Uterus (tissue), 4 donors: ENCODE measurements around the gene FXYD6. TPM values are rescaled to one million over a fixed set of nuclear protein-coding genes. Genes with fewer than 3 reads are reported as not detected.

ENCODE experiments used
- DNase-seq, 2 donors: peaks; one replicate each; pipeline ENCODE4 v3.0.0-alpha.2; 2019 to 2020
- H3K27ac ChIP-seq, 2 donors: fragments of 200-600 bp; sonication (generic); 1 replicate in 1 of 2; 2 replicates in 1 of 2; pipeline ENCODE4 v1.5.1; 2016 to 2018
- H3K27me3 ChIP-seq, 2 donors: fragments of 200-600 bp; sonication (generic); one replicate each; pipeline ENCODE4 v1.5.1; 2018 to 2019; ENCODE audit warnings: control low read depth in 1 of 2
- H3K36me3 ChIP-seq, 2 donors: fragments of 200-600 bp; sonication (generic); one replicate each; pipeline ENCODE4 v1.5.1; 2019; ENCODE audit warnings: control low read depth in 1 of 2
- H3K4me1 ChIP-seq, 2 donors: fragments of 200-600 bp; sonication (generic); one replicate each; pipeline ENCODE4 v1.5.1; 2018 to 2019; ENCODE audit warnings: control low read depth in 1 of 2
- H3K4me3 ChIP-seq, 2 donors: fragments of 200-600 bp; sonication (generic); 1 replicate in 1 of 2; 2 replicates in 1 of 2; pipeline ENCODE4 v1.5.1; 2018 to 2019; ENCODE audit warnings: mild to moderate bottlenecking in 1 of 2
- H3K9me3 ChIP-seq, 2 donors: fragments of 200-600 bp; sonication (generic); one replicate each; pipeline ENCODE4 v1.5.1; 2019; ENCODE audit warnings: control low read depth in 1 of 2
- POLR2A ChIP-seq, 2 donors: fragments of 450-650 bp; IDR thresholded peaks; one replicate each; pipeline ENCODE4 v1.6.1; 2016; ENCODE audit warnings: antibody characterized with exemption in 2 of 2, mild to moderate bottlenecking in 1 of 2, moderate library complexity in 1 of 2
- intact Hi-C: fragments of 100-400 bp; cut with DNase I; formaldehyde crosslinking; loops from one replicate; pipeline ENCODE4 v1.15.1; 2023; ENCODE audit warnings: low total_unique reads
- total RNA-seq, 4 donors: library from RNA; depleted of rRNA in 3 of 4; stranded (reverse); fragments of >200 nt in 3 of 4; gene quantifications; one replicate each; pipeline versions ENCODE4 v1.1.0 to v1.2.4, GENCODE V29; 2014 to 2023
- TF ChIP-seq, protein P1 (sequence below), 4 experiments: fragments of 200-600 bp in 2 of 4; fragments of 450-650 bp in 2 of 4; sonication (generic) in 2 of 4; IDR thresholded peaks; one replicate each; pipeline ENCODE4 v1.5.1; 2016 to 2019; ENCODE audit warnings: antibody characterized with exemption in 4 of 4, mild to moderate bottlenecking in 2 of 4, moderate library complexity in 1 of 4
- donor health status: DM: yes; HTN: yes; CAD: no.

FXYD6 gene
- total RNA-seq, 4 donors from 2014 or later: 85.3 to 307 (median 192) TPM

DNA sequence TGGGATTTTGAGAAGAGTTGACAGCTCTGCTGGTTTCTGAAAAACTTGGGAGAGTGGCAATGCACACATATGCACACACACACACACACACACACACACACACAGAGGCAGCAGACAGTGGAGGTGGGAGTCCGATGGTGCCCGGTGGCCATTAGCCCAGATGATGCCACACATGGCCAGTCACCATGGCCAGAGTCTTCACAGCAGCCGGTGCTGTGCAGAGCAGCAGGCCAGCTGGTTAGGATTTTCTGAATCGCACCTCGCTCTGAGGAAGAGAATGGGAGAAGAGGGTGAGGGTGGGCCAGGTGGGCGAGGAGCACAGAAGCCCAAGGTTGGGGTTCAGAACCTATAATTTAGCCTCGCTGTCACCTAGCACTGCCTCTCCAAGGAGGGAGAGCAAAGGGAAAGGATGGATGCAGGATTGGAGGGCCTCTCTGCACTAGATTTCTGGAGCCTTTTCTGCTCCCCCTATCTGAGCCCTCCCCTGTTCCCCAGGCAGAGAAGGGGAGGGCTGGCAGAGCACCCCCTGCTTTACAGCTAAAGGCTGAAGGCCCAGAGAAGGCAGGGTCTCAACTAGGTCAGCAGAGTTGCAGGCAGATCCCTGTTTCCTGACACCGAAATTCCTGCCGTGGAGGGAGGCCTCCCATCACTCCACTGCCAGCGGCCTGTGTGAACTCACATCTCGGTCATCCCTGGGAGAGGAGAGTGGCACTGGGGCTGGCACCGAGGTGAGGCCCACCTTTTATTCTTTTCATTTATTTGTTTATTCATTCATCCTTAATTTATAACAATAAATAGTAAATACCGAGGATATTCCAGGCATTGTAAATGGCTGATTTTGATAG, 25.8 kb upstream of the FXYD6 start:
- Histone ChIP-seq H3K36me3 (no peaks in the 10 kb centered on the region), H3K9me3 (no peaks in the 10 kb centered on the region), H3K27ac (no peak overlapping the region), H3K27me3 (no peaks in the 10 kb centered on the region), H3K4me3 (no peak overlapping the region), H3K4me1 (no peaks in the 10 kb centered on the region)
- DNase-seq: peak; percentile 7 to 8
- intact Hi-C loops: no loop called here
- TF ChIP-seq, protein P1, sequence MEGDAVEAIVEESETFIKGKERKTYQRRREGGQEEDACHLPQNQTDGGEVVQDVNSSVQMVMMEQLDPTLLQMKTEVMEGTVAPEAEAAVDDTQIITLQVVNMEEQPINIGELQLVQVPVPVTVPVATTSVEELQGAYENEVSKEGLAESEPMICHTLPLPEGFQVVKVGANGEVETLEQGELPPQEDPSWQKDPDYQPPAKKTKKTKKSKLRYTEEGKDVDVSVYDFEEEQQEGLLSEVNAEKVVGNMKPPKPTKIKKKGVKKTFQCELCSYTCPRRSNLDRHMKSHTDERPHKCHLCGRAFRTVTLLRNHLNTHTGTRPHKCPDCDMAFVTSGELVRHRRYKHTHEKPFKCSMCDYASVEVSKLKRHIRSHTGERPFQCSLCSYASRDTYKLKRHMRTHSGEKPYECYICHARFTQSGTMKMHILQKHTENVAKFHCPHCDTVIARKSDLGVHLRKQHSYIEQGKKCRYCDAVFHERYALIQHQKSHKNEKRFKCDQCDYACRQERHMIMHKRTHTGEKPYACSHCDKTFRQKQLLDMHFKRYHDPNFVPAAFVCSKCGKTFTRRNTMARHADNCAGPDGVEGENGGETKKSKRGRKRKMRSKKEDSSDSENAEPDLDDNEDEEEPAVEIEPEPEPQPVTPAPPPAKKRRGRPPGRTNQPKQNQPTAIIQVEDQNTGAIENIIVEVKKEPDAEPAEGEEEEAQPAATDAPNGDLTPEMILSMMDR (IDR thresholded peaks at IDR 0.05): no peak
- no peak for TF ChIP-seq POLR2A (IDR thresholded peaks at IDR 0.05)

GRCh38 chr11:117901601-117902000, 25.1 kb upstream of the FXYD6 start:
- no peaks in the 10 kb centered on the region for H3K4me1 ChIP-seq
- intact Hi-C loops: no loop called here
- no peaks in the 10 kb centered on the region for H3K27me3 ChIP-seq
- H3K9me3 ChIP-seq: no peaks in the 10 kb centered on the region
- DNase-seq: peak; percentile 8 to 14
- TF ChIP-seq, protein P1 (IDR thresholded peaks at IDR 0.05): no peak
- TF ChIP-seq POLR2A (IDR thresholded peaks at IDR 0.05): no peak
- H3K36me3 ChIP-seq: no peaks in the 10 kb centered on the region
- no peak overlapping the region for H3K27ac ChIP-seq
- H3K4me3 ChIP-seq: no peak overlapping the region

GRCh38 chr11:117900720-117901440, 24.4 kb upstream of the FXYD6 start:
- no peaks in the 10 kb centered on the region for H3K9me3 ChIP-seq
- intact Hi-C loops: no loop called here
- no peaks in the 10 kb centered on the region for H3K4me1 ChIP-seq
- H3K27ac ChIP-seq: no peak overlapping the region
- no peak overlapping the region for H3K4me3 ChIP-seq
- TF ChIP-seq, protein P1 (IDR thresholded peaks at IDR 0.05): no peak
- no peak for TF ChIP-seq POLR2A (IDR thresholded peaks at IDR 0.05)
- peak; percentile 8 to 10 for DNase-seq
- H3K27me3 ChIP-seq: no peaks in the 10 kb centered on the region
- no peaks in the 10 kb centered on the region for H3K36me3 ChIP-seq

GRCh38 chr11:117900121-117900648, 23.7 kb upstream of the FXYD6 start:
- Histone ChIP-seq H3K4me1 (no peaks in the 10 kb centered on the region), H3K27me3 (no peaks in the 10 kb centered on the region), H3K27ac (no peak overlapping the region), H3K9me3 (no peaks in the 10 kb centered on the region), H3K36me3 (no peaks in the 10 kb centered on the region), H3K4me3 (no peak overlapping the region)
- TF ChIP-seq, protein P1 (IDR thresholded peaks at IDR 0.05): no peak
- TF ChIP-seq POLR2A (IDR thresholded peaks at IDR 0.05): no peak
- peak; percentile 4 to 6 for DNase-seq
- intact Hi-C loops: no loop called here

GRCh38 chr11:117898059-117898458, 21.6 kb upstream of the FXYD6 start:
- Histone ChIP-seq H3K27me3 (no peaks in the 10 kb centered on the region), H3K9me3 (no peaks in the 10 kb centered on the region), H3K27ac (no peak overlapping the region), H3K36me3 (no peaks in the 10 kb centered on the region), H3K4me1 (no peaks in the 10 kb centered on the region), H3K4me3 (no peak overlapping the region)
- peak; percentile 6 to 9 for DNase-seq
- TF ChIP-seq, protein P1 (IDR thresholded peaks at IDR 0.05): no peak
- no peak for TF ChIP-seq POLR2A (IDR thresholded peaks at IDR 0.05)
- intact Hi-C loops: no loop called here
